HG03095 (cell line): Measurements from ENCODE around the gene ADGRL3.

ENCODE experiments used
- ATAC-seq: cut with Tn5 transposase; IDR thresholded peaks from one replicate; pipeline ENCODE4 v1.9.1; 2021; ENCODE audit warnings: moderate library complexity; ENCODE audit not compliant: unreplicated experiment

Gene ADGRL3

GRCh38 chr4:61407642-61408618 lies 207.8 kb downstream of the ADGRL3 start:
- no peak for ATAC-seq

- no peak for ATAC-seq
Observed at GRCh38 chr4:61408861-61409260, 208.7 kb downstream of the ADGRL3 start.

GRCh38 chr4:61411241-61411640 lies 211.1 kb downstream of the ADGRL3 start:
- no peak for ATAC-seq

GRCh38 chr4:61425315-61425714 lies 225.2 kb downstream of the ADGRL3 start:
- no peak for ATAC-seq

- no peak for ATAC-seq
Observed at GRCh38 chr4:61426229-61426628, 226.1 kb downstream of the ADGRL3 start.

GRCh38 chr4:61427099-61427817 lies 227.1 kb downstream of the ADGRL3 start:
- ATAC-seq = no peak

- ATAC-seq = no peak
Observed at GRCh38 chr4:61427818-61428495, 227.8 kb downstream of the ADGRL3 start.

GRCh38 chr4:61428950-61429349 lies 228.8 kb downstream of the ADGRL3 start:
- no peak for ATAC-seq

- ATAC-seq = no peak
Observed at GRCh38 chr4:61431131-61431530, 231.0 kb downstream of the ADGRL3 start.

GRCh38 chr4:61437923-61438322 lies 237.8 kb downstream of the ADGRL3 start:
- ATAC-seq = no peak

GRCh38 chr4:61440321-61440720 lies 240.2 kb downstream of the ADGRL3 start:
- no peak for ATAC-seq

- ATAC-seq = no peak
Observed at GRCh38 chr4:61442936-61443335, 242.8 kb downstream of the ADGRL3 start.

GRCh38 chr4:61443813-61444510 lies 243.8 kb downstream of the ADGRL3 start:
- ATAC-seq = no peak

GRCh38 chr4:61445374-61446063 lies 245.4 kb downstream of the ADGRL3 start:
- no peak for ATAC-seq

GRCh38 chr4:61446941-61447340 lies 246.8 kb downstream of the ADGRL3 start:
- no peak for ATAC-seq

- ATAC-seq = no peak
Observed at GRCh38 chr4:61447918-61448317, 247.8 kb downstream of the ADGRL3 start.

- ATAC-seq = no peak
Observed at GRCh38 chr4:61451935-61452334, 251.8 kb downstream of the ADGRL3 start.

- no peak for ATAC-seq
Observed at GRCh38 chr4:61461956-61462355, 261.8 kb downstream of the ADGRL3 start.

GRCh38 chr4:61462451-61463326 lies 262.6 kb downstream of the ADGRL3 start:
- ATAC-seq = no peak
